ENCODE measurements around the gene CREG2.

- TF ChIP-seq, protein P1, sequence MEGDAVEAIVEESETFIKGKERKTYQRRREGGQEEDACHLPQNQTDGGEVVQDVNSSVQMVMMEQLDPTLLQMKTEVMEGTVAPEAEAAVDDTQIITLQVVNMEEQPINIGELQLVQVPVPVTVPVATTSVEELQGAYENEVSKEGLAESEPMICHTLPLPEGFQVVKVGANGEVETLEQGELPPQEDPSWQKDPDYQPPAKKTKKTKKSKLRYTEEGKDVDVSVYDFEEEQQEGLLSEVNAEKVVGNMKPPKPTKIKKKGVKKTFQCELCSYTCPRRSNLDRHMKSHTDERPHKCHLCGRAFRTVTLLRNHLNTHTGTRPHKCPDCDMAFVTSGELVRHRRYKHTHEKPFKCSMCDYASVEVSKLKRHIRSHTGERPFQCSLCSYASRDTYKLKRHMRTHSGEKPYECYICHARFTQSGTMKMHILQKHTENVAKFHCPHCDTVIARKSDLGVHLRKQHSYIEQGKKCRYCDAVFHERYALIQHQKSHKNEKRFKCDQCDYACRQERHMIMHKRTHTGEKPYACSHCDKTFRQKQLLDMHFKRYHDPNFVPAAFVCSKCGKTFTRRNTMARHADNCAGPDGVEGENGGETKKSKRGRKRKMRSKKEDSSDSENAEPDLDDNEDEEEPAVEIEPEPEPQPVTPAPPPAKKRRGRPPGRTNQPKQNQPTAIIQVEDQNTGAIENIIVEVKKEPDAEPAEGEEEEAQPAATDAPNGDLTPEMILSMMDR (conservative IDR thresholded peaks at IDR 0.05; ENCODE audit: low read depth, low read length) = no peak
- TF ChIP-seq EZH2 (IDR thresholded peaks at IDR 0.05; ENCODE audit: borderline replicate concordance, low read depth, low read length, poor library complexity, severe bottlenecking) = no peak
These were observed 19.8 kb downstream of the CREG2 start for GRCh38 chr2:101367508-101367907.

All from A673 (cell line).